Endothelial cell of umbilical vein (primary cell): Measurements from ENCODE around the gene IDH1. TPM values are rescaled to one million over a fixed set of nuclear protein-coding genes. Genes with fewer than 3 reads are reported as not detected.

ENCODE experiments used
- Bru-seq: library from RNA; stranded (reverse); fragments of 400-500 nt; gene quantifications from one replicate; lab custom pipeline; 2021; lab: Mats Ljungman, UMichigan
- BruChase-seq, 2 experiments: library from RNA; stranded (reverse); fragments of 400-500 nt; gene quantifications; one replicate each; lab custom pipeline; 2021; lab: Mats Ljungman, UMichigan
- BruUV-seq: library from RNA; stranded (reverse); fragments of 400-500 nt; replicated peaks from 2 replicates; lab custom pipeline; 2021; lab: Mats Ljungman, UMichigan
- CTCF ChIA-PET: fragments of 300-600, 350-600 bp; sonication (Branson Sonifier 250); formaldehyde crosslinking; loops from one replicate; lab custom pipeline; 2021; ENCODE audit warnings: antibody characterized with exemption, inconsistent platforms; lab: Charles Lee
- POLR2A ChIA-PET: fragments of 300-600, 350-600 bp; sonication (Branson Sonifier 250); formaldehyde crosslinking; loops from one replicate; lab custom pipeline; 2021; ENCODE audit warnings: antibody characterized with exemption, inconsistent platforms; lab: Charles Lee
- DNase-seq: peaks from one replicate; pipeline ENCODE4 v3.0.0-alpha.2; 2011; ENCODE audit warnings: low read depth, low spot score
- FAIRE-seq: peaks from 2 replicates; lab custom pipeline; 2011; peaks lifted over from hg19 to GRCh38; lab: Jason Lieb, UNC
- H2AFZ ChIP-seq: 2 replicates; pipeline ENCODE4 v1.6.0; 2012; ENCODE audit warnings: low read depth, low read length, control low read depth, inconsistent platforms
- H3K27ac ChIP-seq: 2 replicates; pipeline ENCODE4 v1.5.1; 2011; ENCODE audit warnings: low read depth, mild to moderate bottlenecking, control low read depth, low read length, moderate library complexity; ENCODE audit not compliant: insufficient read depth
- H3K27me3 ChIP-seq, 2 experiments: 2 replicates each; pipeline versions ENCODE4 v1.6.0 to v1.6.1; 2011; ENCODE audit warnings: low read length in 2 of 2, mixed read lengths in 1 of 2; ENCODE audit not compliant: control insufficient read depth in 2 of 2, insufficient read depth in 2 of 2
- H3K36me3 ChIP-seq, 2 experiments: 2 replicates in 1 of 2; 3 replicates in 1 of 2; pipeline ENCODE4 v1.5.1; 2011; ENCODE audit warnings: low read length in 2 of 2, mild to moderate bottlenecking in 1 of 2, moderate library complexity in 1 of 2; ENCODE audit not compliant: control insufficient read depth in 2 of 2, insufficient read depth in 2 of 2; ENCODE audit errors: extremely low read depth in 1 of 2
- H3K4me1 ChIP-seq: 3 replicates; pipeline ENCODE4 v1.5.1; 2011; ENCODE audit warnings: mild to moderate bottlenecking, low read length; ENCODE audit not compliant: control insufficient read depth, insufficient read depth; ENCODE audit errors: extremely low read depth
- H3K4me2 ChIP-seq: 2 replicates; pipeline ENCODE4 v1.6.1; 2011; ENCODE audit warnings: low read length, control low read depth, mixed read lengths; ENCODE audit not compliant: insufficient read depth
- H3K4me3 ChIP-seq, 3 experiments: fragments of 200-600 bp in 1 of 3; sonication (generic), shearing (Covaris generic) in 1 of 3; replicated peaks in 1 of 3; 2 replicates each; pipeline ENCODE4 v1.5.1; 2011 to 2016; ENCODE audit warnings: control low read depth in 3 of 3, low read length in 3 of 3, mild to moderate bottlenecking in 2 of 3, inconsistent platforms in 1 of 3, low read depth in 1 of 3, moderate library complexity in 1 of 3; ENCODE audit not compliant: insufficient read depth in 1 of 3
- H3K79me2 ChIP-seq: 2 replicates; pipeline ENCODE4 v1.6.0; 2012; ENCODE audit warnings: low read length, inconsistent platforms; ENCODE audit not compliant: control insufficient read depth, insufficient read depth
- H3K9ac ChIP-seq: replicated peaks from 2 replicates; pipeline ENCODE3; 2011; ENCODE audit warnings: low read length, control low read depth; ENCODE audit not compliant: insufficient read depth; ENCODE audit errors: extremely low read depth
- H3K9me1 ChIP-seq: replicated peaks from 3 replicates; pipeline ENCODE4 v1.6.0; 2011; ENCODE audit warnings: mild to moderate bottlenecking, low read length; ENCODE audit not compliant: control insufficient read depth, insufficient read depth; ENCODE audit errors: extremely low read depth
- H3K9me3 ChIP-seq: replicated peaks from 2 replicates; pipeline ENCODE4 v1.5.1; 2012; ENCODE audit warnings: low read length, inconsistent platforms; ENCODE audit not compliant: control insufficient read depth, insufficient read depth
- H4K20me1 ChIP-seq: replicated peaks from 2 replicates; pipeline ENCODE3; 2011; ENCODE audit warnings: mild to moderate bottlenecking, low read length; ENCODE audit not compliant: control insufficient read depth, insufficient read depth; ENCODE audit errors: extremely low read depth
- EZH2 ChIP-seq: IDR thresholded peaks from 2 replicates; pipeline ENCODE4 v1.6.1; 2012; ENCODE audit warnings: borderline replicate concordance, low read depth, mild to moderate bottlenecking, moderate library complexity, low read length, inconsistent platforms; ENCODE audit not compliant: severe bottlenecking
- FOS ChIP-seq: IDR thresholded peaks from 2 replicates; pipeline ENCODE4 v1.6.1; 2011; ENCODE audit warnings: mild to moderate bottlenecking, low read length, moderate library complexity, borderline replicate concordance; ENCODE audit not compliant: insufficient read depth
- GATA2 ChIP-seq: IDR thresholded peaks from 2 replicates; pipeline ENCODE4 v1.7.0; 2011; ENCODE audit warnings: low read depth, mild to moderate bottlenecking, moderate library complexity, mixed read lengths, low read length; ENCODE audit not compliant: insufficient read length, insufficient read depth
- JUN ChIP-seq: IDR thresholded peaks from 2 replicates; pipeline ENCODE4 v1.6.1; 2011; ENCODE audit warnings: borderline replicate concordance, low read depth; ENCODE audit not compliant: insufficient read length, insufficient read depth
- MYC ChIP-seq: IDR thresholded peaks from one replicate; pipeline ENCODE4 v1.6.1; 2011; ENCODE audit warnings: mild to moderate bottlenecking, low read depth, low read length
- POLR2A ChIP-seq: IDR thresholded peaks from 2 replicates; pipeline ENCODE4 v1.6.1; 2012; ENCODE audit warnings: low read depth, mild to moderate bottlenecking, control low read depth, low read length
- POLR2AphosphoS5 ChIP-seq: IDR thresholded peaks from 2 replicates; pipeline ENCODE4 v1.6.1; 2012; ENCODE audit warnings: low read depth, mild to moderate bottlenecking, control low read depth, low read length, moderate library complexity; ENCODE audit not compliant: insufficient read depth
- dilution Hi-C: fragments of 300-500 bp; cut with MboI; formaldehyde crosslinking; loops from one replicate; pipeline ENCODE4 v1.15.0; 2019; ENCODE audit warnings: low sequenced_read_pairs; ENCODE audit not compliant: extremely low pct_ligation_motif_present
- intact Hi-C: fragments of 100-400 bp; cut with micrococcal nuclease; formaldehyde crosslinking; loops from one replicate; pipeline ENCODE4 v1.10.0; 2022
- long read RNA-seq: library from polyadenylated mRNA; stranded (forward); transcript quantifications from one replicate; pipeline ENCODE4 v2.0.0, GENCODE V29; 2021
- polyA minus RNA-seq, 3 experiments: library from RNA; depleted of rRNA, polyadenylated mRNA; stranded (reverse); fragments of >200 nt; gene quantifications; 1 replicate in 1 of 3; 2 replicates in 2 of 3; pipeline ENCODE4 v1.2.3, GENCODE V29; 2011
- polyA plus RNA-seq, 4 experiments: library from polyadenylated mRNA; depleted of rRNA in 3 of 4; stranded (reverse) in 3 of 4; unstranded in 1 of 4; fragments of >200 nt; gene quantifications; 2 replicates each; pipeline versions ENCODE4 v1.2.1 to v1.2.3, GENCODE V29; 2011 to 2012; ENCODE audit warnings: missing spikeins in 1 of 4
- total RNA-seq: library from RNA; stranded (reverse); gene quantifications from 2 replicates; pipeline ENCODE4 v1.2.3, GENCODE V29; 2021
- TF ChIP-seq, protein P1 (sequence below): IDR thresholded peaks from 2 replicates; pipeline ENCODE4 v1.6.1; 2011; ENCODE audit not compliant: insufficient read depth, insufficient read length
- TF ChIP-seq, protein P2 (sequence below), 2 donors: IDR thresholded peaks; 1 replicate in 1 of 2; 2 replicates in 1 of 2; pipeline ENCODE4 v1.5.1; 2011; ENCODE audit warnings: low read length in 2 of 2, mild to moderate bottlenecking in 2 of 2, moderate library complexity in 2 of 2, control low read depth in 1 of 2, inconsistent platforms in 1 of 2, low read depth in 1 of 2; ENCODE audit not compliant: insufficient read depth in 1 of 2; ENCODE audit errors: extremely low read depth in 1 of 2

The IDH1 gene
- 107 and 124 TPM in 2 replicates for total RNA-seq
- polyA plus RNA-seq: 47.1 and 63.1 TPM in 2 replicates
- 68.2 and 73.1 TPM in 2 replicates for polyA plus RNA-seq (2011; cell fraction: cytosol; rRNA removed)
- 62.7 and 74.5 TPM in 2 replicates for polyA plus RNA-seq (2011; cell fraction: nucleus; rRNA removed)
- polyA plus RNA-seq (2012): 71.6 and 113 TPM in 2 replicates
- polyA minus RNA-seq: 68.8 and 83.5 TPM in 2 replicates
- 53.1 TPM for polyA minus RNA-seq (2011; cell fraction: cytosol; rRNA and poly(A)+ RNA removed)
- polyA minus RNA-seq (2011; cell fraction: nucleus; rRNA and poly(A)+ RNA removed): 32.4 and 43.9 TPM in 2 replicates
- percentile 86 among the genes with signal in this experiment for Bru-seq, nascent RNA
- BruChase-seq, experiment 1, labeled RNA remaining after a 6-hour chase: percentile 96 among the genes with signal in this experiment
- BruChase-seq, experiment 2, labeled RNA remaining after a 2-hour chase: percentile 92 among the genes with signal in this experiment
- long read RNA-seq, transcript IDH1-201 (10 exons, 2,382 nt): major isoform, 387 of 425 reads
- long read RNA-seq, partial matches to known transcripts: 9 of 425 reads
- long read RNA-seq, other reads (novel, unspliced or antisense): 18 of 425 reads

DNA sequence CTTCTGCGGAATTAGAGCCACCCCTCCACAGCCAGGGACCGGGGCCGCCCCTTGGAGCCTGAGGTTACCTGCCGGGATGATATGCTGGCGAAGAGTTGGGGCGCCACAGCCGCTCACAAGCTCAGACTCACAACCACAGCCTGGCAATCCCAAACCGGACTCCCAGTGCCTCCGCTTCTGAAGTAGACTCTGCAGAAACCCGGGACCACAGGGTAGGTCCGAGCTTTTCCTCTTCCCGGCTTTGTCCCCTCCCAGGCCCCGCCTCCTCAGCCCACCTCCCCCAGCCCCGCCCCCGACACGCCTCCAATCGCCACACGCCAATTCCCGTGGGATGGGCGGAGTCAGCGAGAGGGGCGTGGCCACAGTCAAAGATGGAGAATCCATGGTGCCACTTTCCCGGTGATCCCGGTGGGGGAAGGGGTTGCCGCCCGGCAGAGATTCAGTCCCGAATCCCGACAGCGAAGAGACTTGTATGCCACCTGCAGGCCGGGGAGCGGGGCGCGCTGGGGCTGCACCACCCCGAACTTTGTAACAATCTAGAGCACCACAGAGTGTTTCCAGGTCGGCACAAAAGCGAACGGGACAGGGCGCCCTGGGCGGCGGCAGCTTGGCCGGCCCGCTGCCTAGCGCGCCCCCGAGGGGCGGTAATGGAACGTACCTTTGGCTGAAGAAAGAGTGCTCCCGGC is at the start of gene IDH1:
Gene IDH1 (minus strand): TSS at position 201 of the 686 bp plus-strand sequence. CDS start 3,520 bp downstream, outside the sequence.
- Histone ChIP-seq H3K9me3 (no peaks in the 10 kb centered on the region), H3K4me1 (peaks cover 24% of the 10 kb centered on the region), H3K4me3 (peak within 1 kb of the TSS; percentile 74 to 99 (median 99)), H3K36me3 (peaks cover 2 to 9% of the 10 kb centered on the region in 2 experiments), H4K20me1 (no peaks in the 10 kb centered on the region), H3K27me3 (no peaks in the 10 kb centered on the region), H2AFZ (peak within 1 kb of the TSS; percentile 98), H3K9me1 (no peaks in the 10 kb centered on the region), H3K4me2 (peak within 1 kb of the TSS; percentile 91), H3K27ac (peak within 1 kb of the TSS; percentile 50), H3K79me2 (peaks cover 6% of the 10 kb centered on the region), H3K9ac (peak within 1 kb of the TSS; percentile 66)
- DNase-seq: peak; percentile 95
- ChIA-PET POLR2A (interaction anchor here (0.5 to 1.8 kb wide), 3 partner anchors 11 to 96 kb away, joined by 3 to 8 read pairs (median 4); partner anchors contain the start of gene PIKFYVE), CTCF (interaction anchor here (0.8 to 6.6 kb wide), 15 partner anchors 11 to 563 kb away, joined by 3 to 90 read pairs (median 5); partner anchors contain the start of gene PIKFYVE)
- peak; percentile 90 for FAIRE-seq
- TSS peak; percentile 36 for BruUV-seq
- dilution Hi-C loops: no loop called here
- TF ChIP-seq POLR2A (peak; percentile 58), FOS (no peak), MYC (no peak), GATA2 (no peak), POLR2AphosphoS5 (peak; percentile 48), EZH2 (no peak), JUN (no peak)
- TF ChIP-seq, protein P1, sequence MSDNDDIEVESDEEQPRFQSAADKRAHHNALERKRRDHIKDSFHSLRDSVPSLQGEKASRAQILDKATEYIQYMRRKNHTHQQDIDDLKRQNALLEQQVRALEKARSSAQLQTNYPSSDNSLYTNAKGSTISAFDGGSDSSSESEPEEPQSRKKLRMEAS: no peak
- TF ChIP-seq, protein P2, sequence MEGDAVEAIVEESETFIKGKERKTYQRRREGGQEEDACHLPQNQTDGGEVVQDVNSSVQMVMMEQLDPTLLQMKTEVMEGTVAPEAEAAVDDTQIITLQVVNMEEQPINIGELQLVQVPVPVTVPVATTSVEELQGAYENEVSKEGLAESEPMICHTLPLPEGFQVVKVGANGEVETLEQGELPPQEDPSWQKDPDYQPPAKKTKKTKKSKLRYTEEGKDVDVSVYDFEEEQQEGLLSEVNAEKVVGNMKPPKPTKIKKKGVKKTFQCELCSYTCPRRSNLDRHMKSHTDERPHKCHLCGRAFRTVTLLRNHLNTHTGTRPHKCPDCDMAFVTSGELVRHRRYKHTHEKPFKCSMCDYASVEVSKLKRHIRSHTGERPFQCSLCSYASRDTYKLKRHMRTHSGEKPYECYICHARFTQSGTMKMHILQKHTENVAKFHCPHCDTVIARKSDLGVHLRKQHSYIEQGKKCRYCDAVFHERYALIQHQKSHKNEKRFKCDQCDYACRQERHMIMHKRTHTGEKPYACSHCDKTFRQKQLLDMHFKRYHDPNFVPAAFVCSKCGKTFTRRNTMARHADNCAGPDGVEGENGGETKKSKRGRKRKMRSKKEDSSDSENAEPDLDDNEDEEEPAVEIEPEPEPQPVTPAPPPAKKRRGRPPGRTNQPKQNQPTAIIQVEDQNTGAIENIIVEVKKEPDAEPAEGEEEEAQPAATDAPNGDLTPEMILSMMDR (IDR thresholded peaks at IDR 0.05; ENCODE audit: extremely low read depth in 1 of 2, insufficient read depth in 1 of 2, low read depth in 1 of 2, low read length in 2 of 2): peak; percentile 52 to 74
- intact Hi-C loops: loop anchor here (1.0 to 10.0 kb wide), 5 partner anchors 11 to 1916 kb away; partner anchors contain the start of genes FZD5, KANSL1L and PIKFYVE
